ENCODE results near the gene PPP2CA. TPM values are rescaled to one million over a fixed set of nuclear protein-coding genes. Genes with fewer than 3 reads are reported as not detected.

PPP2CA gene
- total RNA-seq, 1 experiment from 2014 or later = 184 TPM

- CTCF ChIA-PET = no interaction called here
- H3K9me3 ChIP-seq (ENCODE audit: control insufficient read depth, insufficient read depth, low read depth, low read length) = no peaks in the 10 kb centered on the region
- intact Hi-C loops (cut with micrococcal nuclease; ENCODE audit: unreplicated experiment) = no loop called here
- BruUV-seq (replicated peaks) = no TSS peak
- peaks cover 6% of the 10 kb centered on the region; the same call in 1 of the 2 replicates for H3K4me1 ChIP-seq (ENCODE audit: control insufficient read depth, insufficient read depth, low read length)
- POLR2A ChIA-PET = no interaction called here
- DNase-seq (ENCODE audit: low read depth, low spot score) (no peak), ATAC-seq (no peak)
- peaks cover 35% of the 10 kb centered on the region for H3K36me3 ChIP-seq (ENCODE audit: control insufficient read depth, insufficient read depth, low read length)
- no peak overlapping the region for H3K27ac ChIP-seq (ENCODE audit: low read length)
- H3K27me3 ChIP-seq (ENCODE audit: control insufficient read depth, insufficient read depth, low read length) = no peaks in the 10 kb centered on the region
- TF ChIP-seq REST (IDR thresholded peaks at IDR 0.05; ENCODE audit: insufficient read depth in 1 of 2, low read depth in 2 of 2, low read length in 1 of 2) (no peak), CTCF (IDR thresholded peaks at IDR 0.05) (no peak), POLR2AphosphoS5 (IDR thresholded peaks at IDR 0.05; ENCODE audit: low read depth, low read length) (no peak), TCF7L2 (IDR thresholded peaks at IDR 0.05; ENCODE audit: low read depth, low read length) (no peak), SIN3A (IDR thresholded peaks at IDR 0.05; ENCODE audit: borderline replicate concordance, insufficient read depth, low read depth, low read length) (no peak)
- H3K4me3 ChIP-seq (ENCODE audit: low read depth in 2 of 2, low read length in 2 of 2) = no peak overlapping the region
- in situ Hi-C loops (cut with HindIII; ENCODE audit: low pct_unique_long_range_greater_than_20kb, low sequenced_read_pairs) = no loop called here
Observed at GRCh38 chr5:134204575-134204974, 21.3 kb downstream of the PPP2CA start.

GRCh38 chr5:134203630-134204029 lies 22.2 kb downstream of the PPP2CA start:
- no peak for TF ChIP-seq REST (IDR thresholded peaks at IDR 0.05; ENCODE audit: insufficient read depth in 1 of 2, low read depth in 2 of 2, low read length in 1 of 2)
- TF ChIP-seq CTCF (IDR thresholded peaks at IDR 0.05) = no peak
- no peak for TF ChIP-seq POLR2AphosphoS5 (IDR thresholded peaks at IDR 0.05; ENCODE audit: low read depth, low read length)
- no peak for TF ChIP-seq TCF7L2 (IDR thresholded peaks at IDR 0.05; ENCODE audit: low read depth, low read length)
- no peak for TF ChIP-seq SIN3A (IDR thresholded peaks at IDR 0.05; ENCODE audit: borderline replicate concordance, insufficient read depth, low read depth, low read length)
- ChIA-PET CTCF (no interaction called here), POLR2A (interaction anchor here (1.0 kb wide), 1 partner anchor 18 kb away, joined by 4 read pairs; no protein-coding TSS in a partner anchor)
- intact Hi-C loops (cut with micrococcal nuclease; ENCODE audit: unreplicated experiment) = no loop called here
- Histone ChIP-seq H3K27me3 (ENCODE audit: control insufficient read depth, insufficient read depth, low read length) (no peaks in the 10 kb centered on the region), H3K4me3 (ENCODE audit: low read depth in 2 of 2, low read length in 2 of 2) (no peak overlapping the region), H3K27ac (ENCODE audit: low read length) (no peak overlapping the region), H3K9me3 (ENCODE audit: control insufficient read depth, insufficient read depth, low read depth, low read length) (no peaks in the 10 kb centered on the region), H3K36me3 (ENCODE audit: control insufficient read depth, insufficient read depth, low read length) (peaks cover 43% of the 10 kb centered on the region), H3K4me1 (ENCODE audit: control insufficient read depth, insufficient read depth, low read length) (peaks cover under 1% of the 10 kb centered on the region; the same call in 1 of the 2 replicates)
- DNase-seq (ENCODE audit: low read depth, low spot score) (no peak), ATAC-seq (no peak)
- no TSS peak for BruUV-seq (replicated peaks)
- in situ Hi-C loops (cut with HindIII; ENCODE audit: low pct_unique_long_range_greater_than_20kb, low sequenced_read_pairs) = no loop called here
